Right lobe of liver (tissue), 4 donors: ENCODE data around the gene ECT2.

Source experiments
- CTCF ChIP-seq, 4 donors: fragments of 200-600 bp in 3 of 4; fragments of 450-650 bp in 1 of 4; IDR thresholded peaks; one replicate each; pipeline versions ENCODE4 v1.5.1 to v1.8.0; 2016 to 2022; ENCODE audit warnings: antibody characterized with exemption in 4 of 4, mild to moderate bottlenecking in 2 of 4
- POLR2A ChIP-seq: fragments of 450-650 bp; IDR thresholded peaks from one replicate; pipeline ENCODE4 v1.6.1; 2017; ENCODE audit warnings: antibody characterized with exemption, mild to moderate bottlenecking
- donor health status: DM: no; HTN: no; CAD: no.
- donor health status: DM: no; HTN: no; CAD: no.
- donor health status: DM: no; HTN: yes; CAD: no.

GRCh38 chr3:172776049-172776717 lies 25.7 kb downstream of the ECT2 start:
- TF ChIP-seq CTCF (IDR thresholded peaks at IDR 0.05): no peak
- TF ChIP-seq POLR2A: no peak
